Left lobe of liver (tissue), 2 donors: ENCODE data around the gene TASP1. TPM values are rescaled to one million over a fixed set of nuclear protein-coding genes. Genes with fewer than 3 reads are reported as not detected.
A peak's percentile ranks its signal among the peaks of the same experiment; 100 is the strongest.
"Not testable (repeated sequence)": the region's sequence is repeated elsewhere in the genome, so short reads cannot be mapped to it uniquely, and the experiment has no call there.

Experiments
- ATAC-seq: fragments of 200-7000 bp; cut with Tn5 transposase; one replicate; pipeline ENCODE4 v1.9.1; 2020; ENCODE audit warnings: mild to moderate bottlenecking, moderate library complexity
- DNase-seq: peaks from one replicate; pipeline ENCODE4 v3.0.0-alpha.2; 2020; ENCODE audit warnings: low spot score
- total RNA-seq: library from RNA; stranded (reverse); gene quantifications from one replicate; pipeline ENCODE4 v1.2.1, GENCODE V29; 2021
- donor health status: DM: no; HTN: no; CAD: no; lungs with moderate emphysema.
- donor health status: DM: no; HTN: yes; CAD: no.

Gene TASP1
- total RNA-seq, 1 donor from 2014 or later: 5.1 TPM

DNA sequence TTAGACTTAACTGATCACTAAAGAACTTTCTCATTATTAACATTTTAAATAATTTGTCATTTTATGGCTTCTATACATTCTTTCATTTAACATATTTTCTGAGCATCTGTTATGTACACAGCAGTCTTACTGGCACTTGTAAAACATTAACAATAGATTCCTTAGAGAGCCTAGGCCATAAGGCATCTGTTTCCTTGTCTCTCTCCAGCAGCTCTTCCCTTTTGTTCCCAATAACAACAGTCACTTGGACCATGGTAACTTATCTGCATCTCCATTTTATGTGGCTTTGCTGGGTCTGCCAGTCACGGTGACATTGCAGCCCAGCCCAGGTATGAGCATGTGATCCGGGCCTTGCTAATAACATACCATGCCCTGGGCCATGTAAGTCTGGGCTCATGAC, 11.7 kb upstream of the TASP1 start:
- no peak for ATAC-seq

DNA sequence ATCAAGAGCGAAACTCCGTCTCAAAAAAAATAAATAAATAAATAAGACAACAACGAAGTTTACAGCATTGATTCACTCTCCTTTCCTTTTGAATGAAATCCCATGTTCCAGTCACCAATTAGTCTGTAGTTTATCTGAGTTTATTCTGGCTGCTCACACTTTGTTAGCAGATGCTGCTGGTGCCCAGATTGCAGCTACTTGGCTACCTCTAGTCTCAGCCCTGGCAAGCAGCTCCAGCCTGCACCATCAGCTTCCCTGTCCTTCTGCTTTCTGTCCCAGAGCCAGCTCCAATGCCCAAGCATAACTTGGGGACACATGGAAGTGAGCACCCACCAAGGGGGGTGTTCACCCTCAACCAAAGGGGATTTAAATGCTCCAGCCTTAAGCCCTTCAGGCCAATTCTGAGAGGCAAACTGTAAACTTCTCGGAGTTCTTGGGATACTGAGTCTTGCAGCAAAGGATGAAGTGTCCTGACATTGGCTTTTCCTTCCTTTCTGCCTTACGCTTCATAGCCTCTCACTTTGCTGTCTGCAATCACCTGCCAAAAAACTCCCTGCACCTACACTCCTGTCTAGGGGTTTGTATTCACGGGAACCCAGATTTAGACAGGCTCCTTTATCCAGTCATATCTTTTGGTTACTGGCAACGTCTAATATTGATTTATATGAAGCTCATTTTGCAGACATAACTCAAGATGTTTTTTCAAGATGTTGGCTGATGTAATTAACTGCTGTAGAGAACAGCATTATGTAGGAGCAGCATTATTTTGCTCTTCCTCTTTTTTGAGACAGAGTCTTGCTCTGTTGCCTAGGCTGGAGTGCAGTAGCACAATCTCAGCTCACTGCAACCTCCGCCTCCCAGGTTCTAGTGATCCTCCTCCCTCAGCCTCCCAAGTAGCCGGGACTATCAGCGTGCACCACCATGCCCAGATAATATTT, 9.8 kb upstream of the TASP1 start:
- DNase-seq (no peak), ATAC-seq (peak; percentile 42)

More for the DNA sequence above, 11.7 kb upstream of the TASP1 start:
- DNase-seq: no peak

DNA sequence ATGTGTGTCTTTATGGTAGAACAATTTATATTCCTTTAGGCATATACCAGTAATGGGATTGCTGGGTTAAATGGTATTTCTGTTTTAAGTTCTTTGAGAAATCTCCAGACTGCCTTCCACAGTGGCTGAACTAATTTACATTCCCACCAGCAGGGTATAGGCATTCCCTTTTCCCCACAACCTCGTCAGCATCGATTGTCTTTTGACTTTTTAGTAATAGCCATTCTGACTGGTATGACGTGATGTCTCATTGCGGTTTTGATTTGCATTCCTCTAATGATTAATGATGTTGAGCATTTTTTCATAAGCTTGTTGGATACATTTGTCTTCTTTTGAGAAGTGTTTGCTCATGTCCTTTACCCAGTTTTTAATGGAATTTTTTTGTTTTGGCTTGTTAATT, 5.3 kb upstream of the TASP1 start:
- DNase-seq (no peak), ATAC-seq (no peak)

DNA sequence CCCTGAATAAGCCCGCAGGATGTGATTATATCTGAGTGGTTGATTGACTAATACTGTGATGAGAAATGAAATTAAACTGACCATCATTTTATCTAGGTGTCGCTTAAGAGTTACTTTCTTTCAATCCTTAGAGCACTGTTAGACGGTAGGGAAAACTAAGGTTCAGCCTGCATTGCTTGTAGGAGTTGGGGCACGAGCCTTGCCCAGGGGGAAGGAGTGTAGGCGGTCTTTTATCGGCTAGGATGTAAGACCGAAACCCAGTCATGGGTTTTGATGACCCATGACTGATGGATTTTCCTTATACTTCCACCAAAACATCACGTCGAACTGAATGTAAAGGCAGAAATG, 392 bp upstream of the TASP1 start:
- no peak for DNase-seq
- no peak for ATAC-seq

DNA sequence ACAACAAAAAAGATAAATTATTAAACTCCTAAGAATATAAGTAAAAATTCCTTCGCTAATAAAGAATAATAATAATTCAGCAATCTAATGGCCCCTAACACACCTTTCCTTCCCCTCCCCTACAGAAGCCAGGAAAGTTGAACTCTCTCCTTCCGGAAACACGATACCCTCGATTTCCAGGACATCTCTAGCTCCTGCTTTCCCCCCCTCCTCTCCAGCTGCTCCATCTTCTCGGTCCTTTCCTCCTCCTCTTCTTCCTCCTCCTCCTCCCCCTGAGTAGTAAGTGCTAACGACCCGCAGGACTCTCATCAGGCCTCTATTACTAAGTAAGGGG, 603 bp downstream of the TASP1 start:
- no peak for DNase-seq
- ATAC-seq: peak; percentile 2

DNA sequence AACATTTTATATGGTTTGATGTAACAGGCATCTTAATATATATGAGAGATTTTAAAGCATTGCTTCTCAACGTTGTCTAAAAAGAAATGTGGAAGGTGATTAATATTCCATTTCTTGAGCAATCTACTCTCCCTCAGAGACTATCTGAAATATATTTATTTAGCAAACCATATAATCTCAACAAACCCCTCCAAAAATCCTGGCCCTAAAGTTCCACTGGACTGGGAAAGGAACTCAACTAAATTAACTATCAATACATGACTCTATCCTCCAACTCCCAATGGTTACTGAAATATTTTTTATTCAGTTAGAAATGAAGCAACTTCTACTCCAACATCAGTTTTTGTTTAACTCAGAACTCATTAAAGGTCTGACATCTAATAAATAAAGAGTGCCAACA, 6.3 kb downstream of the TASP1 start:
- ATAC-seq (no peak), DNase-seq (no peak)

DNA sequence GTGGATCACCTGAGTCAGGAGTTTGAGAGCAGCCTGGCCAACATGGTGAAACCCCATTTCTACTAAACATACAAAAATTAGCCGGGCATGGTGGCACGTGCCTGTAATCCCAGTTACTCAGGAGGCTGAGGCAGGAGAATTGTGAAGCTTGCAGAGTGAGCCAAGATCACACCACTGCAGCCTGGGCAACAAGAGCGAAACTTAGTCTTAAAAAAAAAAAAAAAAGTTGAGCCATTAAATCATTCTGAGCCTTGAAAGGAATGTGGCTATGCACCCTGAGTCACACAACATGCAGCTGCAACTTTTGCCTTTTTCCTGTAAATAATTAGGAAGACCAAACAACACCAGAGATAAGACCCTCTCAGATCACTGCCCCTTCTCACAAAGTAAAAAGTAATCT, 11.2 kb downstream of the TASP1 start:
- ATAC-seq, DNase-seq: not testable (repeated sequence)

DNA sequence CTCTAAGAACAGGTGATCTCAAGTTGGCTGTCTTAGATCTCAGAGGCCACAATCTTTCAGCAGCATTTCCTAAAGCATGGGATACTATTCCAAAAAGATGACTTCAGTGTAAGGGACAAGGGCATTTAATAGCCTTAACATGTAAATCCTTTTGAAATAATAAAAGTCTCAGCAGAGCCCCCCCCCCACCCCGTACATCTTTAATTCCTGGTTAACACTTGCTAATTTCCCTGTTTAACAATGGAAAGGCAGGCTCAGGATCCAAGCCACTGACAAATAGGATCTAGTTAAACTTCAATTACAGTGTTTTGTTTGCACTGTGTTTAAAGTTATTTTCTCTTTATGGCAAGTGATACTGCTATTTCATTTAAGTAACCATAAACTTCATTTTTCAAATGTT, 12.0 kb downstream of the TASP1 start:
- ATAC-seq (no peak), DNase-seq (no peak)

DNA sequence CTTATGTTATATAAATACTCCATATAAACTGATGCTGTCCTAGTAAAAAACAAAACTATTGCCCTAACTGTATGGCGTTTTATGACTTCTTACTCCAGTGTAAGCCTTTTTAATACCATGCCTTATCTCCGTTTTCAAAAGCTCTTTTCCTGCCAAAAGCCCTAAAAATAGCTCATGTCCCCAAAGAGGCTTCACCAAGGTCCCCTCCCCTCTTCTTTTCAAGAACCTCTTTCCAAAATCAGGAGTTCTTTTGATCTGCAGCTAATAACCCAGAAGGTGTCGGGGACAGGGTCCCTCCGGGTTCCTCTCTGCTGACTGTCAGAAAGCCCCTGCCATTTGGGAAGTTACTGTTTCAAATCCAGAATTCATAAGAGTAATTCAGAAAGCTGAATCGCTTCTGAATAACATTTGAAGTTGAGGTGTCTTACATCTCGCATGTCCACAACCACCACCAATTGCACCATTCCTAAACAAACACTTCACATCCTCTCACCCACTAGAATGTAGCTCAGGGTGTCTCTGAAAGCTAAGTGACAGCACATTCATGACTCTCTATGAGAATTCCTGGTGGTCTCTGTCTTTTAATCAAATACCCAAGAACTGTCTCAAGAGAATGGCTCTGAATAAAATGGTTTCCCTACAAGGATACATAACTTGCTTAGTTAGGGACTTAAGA, 13.3 kb downstream of the TASP1 start:
- ATAC-seq (no peak), DNase-seq (no peak)

DNA sequence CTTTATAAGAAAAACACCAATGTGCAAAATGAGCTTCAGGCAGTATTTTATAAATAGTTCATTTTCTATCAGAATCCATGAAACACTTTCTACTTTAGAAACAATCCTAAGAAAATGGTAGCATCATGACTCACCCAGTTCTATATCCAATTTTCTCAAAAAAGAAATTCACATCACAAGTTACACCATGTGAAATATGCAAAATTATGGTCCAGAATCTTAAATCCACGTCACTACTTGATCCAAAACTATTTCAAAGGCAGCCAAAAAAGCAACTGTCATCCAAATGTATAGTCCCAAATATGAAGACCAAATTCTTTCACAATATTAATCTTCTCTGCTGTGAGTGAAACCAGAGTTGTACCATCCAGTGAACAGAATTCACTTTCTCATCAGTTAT, 19.3 kb downstream of the TASP1 start:
- not testable (repeated sequence) for DNase-seq, ATAC-seq

DNA sequence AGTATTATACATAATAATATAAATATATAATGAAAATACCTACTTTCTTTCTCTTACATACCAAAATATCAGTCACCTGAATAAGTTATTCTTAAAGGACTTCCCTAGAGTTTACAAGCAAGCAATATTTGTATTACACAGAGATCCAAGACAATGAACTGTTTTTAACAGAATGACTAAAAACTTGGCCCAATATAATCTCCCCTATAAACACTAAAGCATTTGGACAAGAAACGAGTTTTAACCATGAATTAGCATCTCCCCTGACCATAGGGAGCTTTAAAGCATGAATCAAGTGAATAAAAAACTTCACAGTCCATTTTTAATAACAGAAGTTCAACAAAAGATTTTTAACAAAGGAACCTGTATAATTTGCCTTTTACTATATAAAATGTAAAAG, 20.3 kb downstream of the TASP1 start:
- ATAC-seq, DNase-seq: not testable (repeated sequence)

DNA sequence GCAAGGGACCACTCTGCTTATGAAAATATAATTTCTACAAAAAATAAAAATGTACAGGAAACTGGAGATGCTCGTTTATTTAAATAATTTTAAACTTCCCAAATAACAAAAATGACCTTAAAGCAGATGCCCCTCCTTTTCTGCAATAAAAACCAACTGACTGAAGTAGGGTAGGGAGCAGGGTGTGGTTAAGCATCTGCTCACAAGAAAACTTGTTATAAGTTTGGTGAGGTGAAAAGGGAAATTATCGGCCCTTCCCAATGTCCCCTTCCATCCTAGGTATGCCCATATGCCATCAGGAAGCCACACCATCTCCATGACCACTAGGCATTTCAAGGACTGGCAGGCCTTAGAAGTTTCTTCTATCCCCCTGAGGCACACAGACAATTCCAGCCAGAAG, 21.1 kb downstream of the TASP1 start:
- not testable (repeated sequence) for DNase-seq, ATAC-seq

DNA sequence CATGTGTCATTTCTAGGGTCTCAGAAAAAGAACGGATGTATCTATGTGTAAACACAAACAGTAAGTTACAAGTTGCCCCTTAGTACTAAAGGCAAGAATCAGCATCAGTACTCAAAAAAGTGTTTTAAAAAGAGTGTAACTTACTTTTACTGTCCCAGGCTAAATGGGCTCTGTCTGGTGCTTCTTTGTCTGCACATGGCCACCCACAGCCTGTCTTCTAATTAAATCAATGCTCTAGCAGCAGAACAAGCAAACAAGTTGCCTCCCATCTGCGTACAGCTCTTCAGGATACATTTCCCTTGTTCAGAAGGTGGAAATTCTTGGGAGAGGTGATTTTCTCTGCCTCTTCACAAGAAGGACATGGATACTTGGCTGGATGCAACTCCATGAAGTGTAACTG, 22.0 kb downstream of the TASP1 start:
- ATAC-seq, DNase-seq: not testable (repeated sequence)

DNA sequence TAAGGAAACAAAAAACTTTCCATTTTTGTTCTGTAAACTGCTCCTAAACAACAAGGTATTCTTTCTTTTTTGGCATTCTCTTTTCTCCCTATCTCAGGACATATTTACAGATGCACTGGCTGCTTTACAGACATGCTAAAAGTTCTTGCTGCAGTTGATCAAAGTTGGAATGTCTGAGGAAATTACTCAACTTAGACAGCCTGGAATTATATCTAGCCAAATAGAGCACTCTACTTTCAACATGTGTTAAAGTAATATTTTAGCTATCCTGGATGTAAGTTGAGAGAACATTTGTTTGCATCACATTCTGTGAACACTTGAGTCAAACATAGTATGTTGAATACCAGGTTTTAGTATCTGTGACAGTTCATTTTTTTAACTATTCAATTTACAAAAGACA, 24.8 kb downstream of the TASP1 start:
- no peak for DNase-seq
- ATAC-seq: peak; percentile 60

DNA sequence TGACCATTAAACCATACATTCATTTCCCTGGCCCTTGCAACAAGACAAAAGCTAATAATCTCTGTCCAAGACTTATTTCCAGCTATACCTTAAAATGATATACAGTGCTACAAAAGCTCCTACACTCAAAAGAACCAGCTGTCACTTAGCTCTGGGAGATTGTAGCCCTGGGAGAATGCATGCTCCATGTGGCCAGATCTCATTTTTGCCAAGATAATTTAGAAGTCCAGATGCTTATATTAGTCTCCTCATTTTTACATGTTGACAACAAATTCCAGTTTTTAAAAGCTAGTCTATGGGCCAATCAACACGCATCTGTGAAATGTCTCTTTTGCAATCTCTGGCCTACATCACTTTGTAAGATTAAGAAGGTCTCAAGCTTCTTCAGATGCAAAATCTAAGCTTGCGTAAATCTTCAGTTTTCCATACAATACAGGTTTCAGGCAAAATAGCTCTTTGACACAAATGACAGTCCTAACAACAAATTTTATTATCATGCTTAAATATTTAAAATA, 27.1 kb downstream of the TASP1 start:
- ATAC-seq (no peak), DNase-seq (no peak)

DNA sequence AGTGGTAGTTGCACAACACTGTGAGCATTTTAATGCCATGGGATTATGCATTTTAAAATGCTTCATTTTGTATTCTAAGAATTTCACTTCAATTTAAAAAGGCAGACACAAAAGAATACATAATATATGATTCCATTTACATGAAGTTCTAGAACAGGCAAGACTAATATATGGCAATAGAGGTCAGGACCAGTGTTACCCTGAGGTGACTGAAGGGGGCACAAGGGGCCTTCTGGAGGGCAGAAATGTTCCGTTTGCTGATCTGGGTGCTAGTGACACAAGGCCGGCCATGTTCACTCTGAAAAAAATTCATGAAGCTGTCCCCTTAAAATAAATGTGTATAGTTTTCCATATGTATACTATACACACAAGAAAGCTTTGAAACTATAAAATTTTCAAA, 28.5 kb downstream of the TASP1 start:
- peak; percentile 37 for ATAC-seq
- DNase-seq: no peak

DNA sequence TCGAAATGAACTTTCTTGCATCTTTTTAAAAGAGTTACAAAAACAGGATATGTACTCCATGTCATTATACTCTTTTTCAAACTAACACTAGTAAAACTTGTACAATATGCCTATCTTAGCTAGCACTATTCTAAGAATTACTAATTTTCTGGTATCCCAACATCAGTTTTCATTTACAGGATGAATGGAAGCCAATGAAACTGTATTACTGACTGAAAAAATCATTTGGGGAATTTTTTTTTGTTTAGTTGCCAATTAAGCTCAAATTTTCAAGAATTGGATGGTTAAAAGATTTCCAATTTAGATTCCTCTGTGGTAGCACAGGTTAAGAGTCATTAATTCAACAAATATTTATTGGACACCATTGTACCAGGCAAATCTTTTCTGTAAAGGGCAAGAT, 30.7 kb downstream of the TASP1 start:
- DNase-seq (no peak), ATAC-seq (no peak)

DNA sequence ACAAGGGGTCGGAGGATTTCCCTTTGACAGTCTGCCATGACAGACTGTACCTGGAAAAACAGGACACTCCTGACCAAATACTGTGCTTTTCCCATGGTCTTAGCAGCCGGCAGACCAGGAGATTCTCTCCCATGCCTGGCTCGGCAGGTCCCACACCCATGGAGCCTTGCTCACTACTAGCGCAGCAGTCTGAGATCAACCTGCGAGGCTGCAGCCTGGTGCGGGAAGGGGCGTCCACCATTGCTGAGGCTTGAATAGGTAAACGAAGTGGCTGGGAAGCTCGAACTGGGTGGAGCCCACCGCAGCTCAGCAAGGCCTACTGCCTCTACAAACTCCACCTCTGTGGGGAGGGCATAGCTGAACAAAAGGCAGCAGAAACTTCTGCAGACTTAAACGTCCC, 45.3 kb downstream of the TASP1 start:
- not testable (repeated sequence) for ATAC-seq, DNase-seq

DNA sequence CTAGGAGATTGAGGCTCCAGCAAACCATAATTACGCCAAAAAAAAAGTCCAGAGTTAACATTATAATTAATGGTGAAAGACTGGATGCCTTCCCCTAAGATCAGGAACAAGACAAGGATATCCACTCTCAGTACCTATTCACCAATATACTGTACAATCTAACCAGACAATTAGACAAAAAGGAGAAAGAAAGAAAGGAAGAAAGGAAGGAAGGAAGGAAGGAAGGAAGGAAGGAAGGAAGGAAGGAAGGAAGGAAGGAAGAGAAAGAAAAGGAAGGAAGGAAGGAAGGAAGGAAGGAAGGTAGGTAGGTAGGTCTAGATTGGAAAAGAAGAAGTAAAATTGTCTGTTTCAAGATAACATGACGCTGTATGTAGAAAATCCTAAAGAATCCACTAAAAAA, 50.7 kb downstream of the TASP1 start:
- ATAC-seq (no peak), DNase-seq (no peak)

DNA sequence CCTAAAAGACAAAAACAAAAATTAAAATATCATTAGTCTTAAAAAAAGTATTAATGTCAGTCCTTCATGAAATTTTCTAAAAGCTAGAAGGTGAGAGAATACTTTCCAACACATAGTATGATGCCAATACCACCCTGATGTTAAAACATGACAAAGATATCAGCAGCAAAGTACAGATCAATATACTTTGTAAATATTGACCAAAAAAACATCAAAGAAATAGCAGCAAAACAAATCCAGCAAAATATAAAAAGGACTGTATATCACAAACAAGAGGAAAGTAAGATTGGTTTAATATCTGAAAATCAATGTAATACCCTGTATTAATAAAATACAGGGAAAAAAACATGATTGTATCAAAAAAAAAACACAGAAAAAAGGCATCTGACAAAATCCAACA, 51.4 kb downstream of the TASP1 start:
- ATAC-seq (no peak), DNase-seq (no peak)

DNA sequence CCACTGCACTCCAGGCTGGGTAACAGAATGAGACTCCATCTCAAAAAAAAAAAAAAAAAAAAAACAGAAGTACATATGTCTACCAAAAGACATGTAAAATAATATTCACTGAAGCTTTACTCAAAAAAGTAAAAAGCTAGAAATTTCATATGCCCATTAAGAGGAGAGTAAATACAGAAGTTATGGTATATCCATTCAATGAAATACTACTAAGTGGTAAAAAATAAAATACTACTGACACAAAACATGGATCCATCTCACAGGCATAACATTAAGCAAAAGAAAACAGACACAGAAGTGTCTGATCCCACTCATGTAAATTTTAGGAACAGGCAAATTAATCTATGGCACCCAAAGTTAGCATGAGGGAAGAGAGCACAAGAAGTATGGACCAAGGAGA, 52.6 kb downstream of the TASP1 start:
- DNase-seq (no peak), ATAC-seq (no peak)

DNA sequence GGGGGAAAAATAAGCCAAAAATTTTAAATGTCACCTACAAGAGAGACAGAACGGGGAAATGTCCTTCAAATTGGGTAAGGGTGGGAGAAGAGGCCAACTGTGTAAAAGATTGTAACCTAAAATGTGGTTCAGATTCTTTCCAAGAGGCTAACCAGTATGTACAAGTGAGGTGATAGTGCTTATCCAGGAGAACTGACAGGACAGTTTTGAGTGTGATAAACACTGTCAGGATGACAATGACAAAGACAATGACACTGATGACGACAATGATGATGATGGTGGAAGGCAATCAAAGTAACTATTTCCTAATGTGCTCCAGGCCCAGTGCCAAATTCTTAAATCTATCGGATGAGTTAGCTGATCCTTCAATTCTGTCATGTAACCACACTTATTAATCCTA, 57.3 kb downstream of the TASP1 start:
- DNase-seq (no peak), ATAC-seq (no peak)
